ENCODE results near the gene DHDH. TPM values are rescaled to one million over a fixed set of nuclear protein-coding genes. Genes with fewer than 3 reads are reported as not detected.
A peak's percentile ranks its signal among the peaks of the same experiment; 100 is the strongest.

The DHDH gene
- total RNA-seq, 1 donor from 2014 or later, result not detected

GRCh38 chr19:48991873-48992580, 58.5 kb downstream of the DHDH start:
- DNase-seq (ENCODE audit: low read depth, low spot score), result peak; percentile 32

- DNase-seq (ENCODE audit: low read depth, low spot score), result no peak
Observed at GRCh38 chr19:48992581-48993174, 59.2 kb downstream of the DHDH start.

- peak; percentile 96 for DNase-seq (ENCODE audit: low read depth, low spot score)
Observed at GRCh38 chr19:48993175-48994034, 59.9 kb downstream of the DHDH start, which contains the start of the genes GYS1 and RUVBL2. Gene GYS1 (minus strand): TSS chr19:48993309. CDS start chr19:48993112, 197 bp downstream. Gene RUVBL2 (plus strand): TSS chr19:48993887. CDS start chr19:48993912, 25 bp downstream.

GRCh38 chr19:48994035-48994386, 60.5 kb downstream of the DHDH start:
- no peak for DNase-seq (ENCODE audit: low read depth, low spot score)

Other genes starting within 250 kb of the DHDH start
- not detected in 2 replicates for gene FUT2, start 237.7 kb upstream of the DHDH start, total RNA-seq
- gene MAMSTR, start 214.0 kb upstream of the DHDH start, total RNA-seq, result 0.14 and 0.20 TPM in 2 replicates
- 70.1 and 71.7 TPM in 2 replicates for gene RASIP1, start 193.1 kb upstream of the DHDH start, total RNA-seq
- 0.28 and 0.33 TPM in 2 replicates for gene IZUMO1, start 186.8 kb upstream of the DHDH start, total RNA-seq
- gene FUT1, start 181.1 kb upstream of the DHDH start, total RNA-seq, result 8.0 and 10.3 TPM in 2 replicates
- not detected in 2 replicates for gene FGF21, start 178.2 kb upstream of the DHDH start, total RNA-seq
- gene BCAT2, start 122.7 kb upstream of the DHDH start, total RNA-seq, result 49.7 and 53.2 TPM in 2 replicates
- 4.8 and 6.4 TPM in 2 replicates for gene HSD17B14, start 97.2 kb upstream of the DHDH start, total RNA-seq
- gene PLEKHA4, start 65.1 kb upstream of the DHDH start, total RNA-seq, result 5.1 and 6.1 TPM in 2 replicates
- 32.3 and 35.6 TPM in 2 replicates for gene PPP1R15A, start 61.3 kb upstream of the DHDH start, total RNA-seq
- gene TULP2, start 35.0 kb upstream of the DHDH start, total RNA-seq, result 0.07 TPM in 1 of 2 replicates, not detected in the other
- 122 and 125 TPM in 2 replicates for gene NUCB1, start 33.4 kb upstream of the DHDH start, total RNA-seq
- 120 and 130 TPM in 2 replicates for gene BAX, start 21.2 kb downstream of the DHDH start, total RNA-seq
- 963 and 1,316 TPM in 2 replicates for gene FTL, start 31.6 kb downstream of the DHDH start, total RNA-seq
- 30.3 and 31.4 TPM in 2 replicates for gene GYS1, start 59.6 kb downstream of the DHDH start, total RNA-seq
- gene RUVBL2, start 60.2 kb downstream of the DHDH start, total RNA-seq, result 376 and 391 TPM in 2 replicates
- gene LHB, start 83.4 kb downstream of the DHDH start, total RNA-seq, result 0.26 TPM in 1 of 2 replicates, not detected in the other
- not detected in 2 replicates for gene CGB3, start 90.6 kb downstream of the DHDH start, total RNA-seq
- not detected in 2 replicates for gene CGB2, start 98.2 kb downstream of the DHDH start, total RNA-seq
- not detected in 2 replicates for gene CGB1, start 103.2 kb downstream of the DHDH start, total RNA-seq
- gene CGB5, start 110.1 kb downstream of the DHDH start, total RNA-seq, result not detected in 2 replicates
- not detected in 2 replicates for gene CGB8, start 115.4 kb downstream of the DHDH start, total RNA-seq
- gene CGB7, start 124.0 kb downstream of the DHDH start, total RNA-seq, result 0.33 TPM in 1 of 2 replicates, not detected in the other
- not detected in 2 replicates for gene NTF4, start 131.1 kb downstream of the DHDH start, total RNA-seq
- gene KCNA7, start 139.0 kb downstream of the DHDH start, total RNA-seq, result not detected in 2 replicates
- 199 and 280 TPM in 2 replicates for gene SNRNP70, start 151.8 kb downstream of the DHDH start, total RNA-seq
- 1.4 and 2.3 TPM in 2 replicates for gene LIN7B, start 180.7 kb downstream of the DHDH start, total RNA-seq
- 0.73 and 1.2 TPM in 2 replicates for gene C19orf73, start 185.4 kb downstream of the DHDH start, total RNA-seq
- 0.95 and 3.0 TPM in 2 replicates for gene PPFIA3, start 185.8 kb downstream of the DHDH start, total RNA-seq
- gene HRC, start 221.7 kb downstream of the DHDH start, total RNA-seq, result not detected in 2 replicates
- gene TRPM4, start 224.1 kb downstream of the DHDH start, total RNA-seq, result 9.8 and 14.4 TPM in 2 replicates